SK-N-DZ (cell line): ENCODE measurements around the gene DAPK3. TPM values are rescaled to one million over a fixed set of nuclear protein-coding genes. Genes with fewer than 3 reads are reported as not detected.
"Not testable (repeated sequence)": the region's sequence is repeated elsewhere in the genome, so short reads cannot be mapped to it uniquely, and the experiment has no call there.

Experiments
- DNase-seq: peaks from one replicate; pipeline ENCODE4 v3.0.0-alpha.2; 2015; ENCODE audit warnings: low spot score
- polyA plus RNA-seq, 2 experiments: library from polyadenylated mRNA; depleted of rRNA; stranded (reverse); fragments of >200 nt; gene quantifications; 2 replicates each; pipeline ENCODE4 v1.2.3, GENCODE V29; 2014

Gene DAPK3
- polyA plus RNA-seq (2014; cell fraction: cytosol; rRNA removed) = 39.1 and 86.1 TPM in 2 replicates
- 80.4 and 97.6 TPM in 2 replicates for polyA plus RNA-seq (2014; cell fraction: nucleus; rRNA removed)

GRCh38 chr19:3970808-3971598, at the start of gene DAPK3:
Gene DAPK3 (minus strand): TSS chr19:3971099. CDS start chr19:3969735, 1,364 bp downstream.
- DNase-seq = peak; percentile 96

- no peak for DNase-seq
Observed at GRCh38 chr19:4019578-4019977, 48.7 kb upstream of the DAPK3 start.

- no peak for DNase-seq
Observed at GRCh38 chr19:4018775-4019504, 48.0 kb upstream of the DAPK3 start.

- DNase-seq = no peak
Observed at GRCh38 chr19:4018140-4018613, 47.3 kb upstream of the DAPK3 start.

- DNase-seq = no peak
Observed at GRCh38 chr19:4016903-4017638, 46.2 kb upstream of the DAPK3 start.

GRCh38 chr19:4016486-4016885, 45.6 kb upstream of the DAPK3 start:
- DNase-seq = no peak

GRCh38 chr19:4015705-4016402, 45.0 kb upstream of the DAPK3 start:
- DNase-seq = peak; percentile 55

- no peak for DNase-seq
Observed at GRCh38 chr19:4014541-4015491, 43.9 kb upstream of the DAPK3 start.

GRCh38 chr19:4013886-4014540, 43.1 kb upstream of the DAPK3 start:
- no peak for DNase-seq

- DNase-seq = no peak
Observed at GRCh38 chr19:4012975-4013634, 42.2 kb upstream of the DAPK3 start.

- no peak for DNase-seq
Observed at GRCh38 chr19:4012092-4012974, 41.4 kb upstream of the DAPK3 start.

GRCh38 chr19:4011430-4011829, 40.5 kb upstream of the DAPK3 start:
- not testable (repeated sequence) for DNase-seq

GRCh38 chr19:4010808-4011110, 39.9 kb upstream of the DAPK3 start:
- DNase-seq = peak; percentile 52

- no peak for DNase-seq
Observed at GRCh38 chr19:4009990-4010807, 39.3 kb upstream of the DAPK3 start.

GRCh38 chr19:4007836-4008539, 37.1 kb upstream of the DAPK3 start:
- DNase-seq = no peak

- peak; percentile 88 for DNase-seq
Observed at GRCh38 chr19:4007021-4007835, 36.3 kb upstream of the DAPK3 start, which contains the start of gene PIAS4. Gene PIAS4 (plus strand): TSS chr19:4007736. CDS start chr19:4007761, 25 bp downstream.
